ENCODE data around the gene SLC37A2.
"Not testable (repeated sequence)": the region's sequence is repeated elsewhere in the genome, so short reads cannot be mapped to it uniquely, and the experiment has no call there.

- not testable (repeated sequence) for TF ChIP-seq POLR2AphosphoS5, POLR2A (IDR thresholded peaks at IDR 0.05; ENCODE audit: low read depth, low read length)
These were observed 7.0 kb upstream of the SLC37A2 start for GRCh38 chr11:125056111-125056510.

Data from GM12892 (cell line).